Spleen (tissue), 7 donors: ENCODE measurements around the gene EDAR.

Experiments used
- CTCF ChIP-seq, 11 experiments: fragments of 200-600 bp in 7 of 11; fragments of 450-650 bp in 4 of 11; sonication (generic) in 4 of 11; IDR thresholded peaks in 8 of 11; conservative IDR thresholded peaks in 3 of 11; 1 replicate in 7 of 11; 2 replicates in 4 of 11; pipeline versions ENCODE4 v1.4.0 to v1.8.0; 2016 to 2021; ENCODE audit warnings: antibody characterized with exemption in 11 of 11, inconsistent platforms in 4 of 11, mild to moderate bottlenecking in 1 of 11
- POLR2A ChIP-seq, 3 donors: fragments of 450-650 bp; IDR thresholded peaks; one replicate each; pipeline ENCODE4 v1.5.1; 2017; ENCODE audit warnings: antibody characterized with exemption in 3 of 3, mild to moderate bottlenecking in 1 of 3
- donor health status: DM: no; HTN: no; CAD: no; lungs with moderate emphysema.
- donor health status: DM: no; HTN: no; CAD: no.
- donor health status: DM: no; HTN: no; CAD: no.

- TF ChIP-seq CTCF (IDR thresholded peaks at IDR 0.05 in 8 of 11, conservative IDR thresholded peaks at IDR 0.05 in 3 of 11), result no peak
- TF ChIP-seq POLR2A (IDR thresholded peaks at IDR 0.05), result no peak
Observed at GRCh38 chr2:108942888-108943287, 46.1 kb downstream of the EDAR start.
